CD8-positive, alpha-beta memory T cell (primary cell): ENCODE measurements around the gene GRK3. TPM values are rescaled to one million over a fixed set of nuclear protein-coding genes. Genes with fewer than 3 reads are reported as not detected.
"Not testable (repeated sequence)": the region's sequence is repeated elsewhere in the genome, so short reads cannot be mapped to it uniquely, and the experiment has no call there.

Experiments
- CTCF ChIA-PET: fragments of 350-600 bp; sonication (Branson Sonifier 250); formaldehyde crosslinking; loops from one replicate; lab custom pipeline; 2021; ENCODE audit warnings: antibody characterized with exemption; lab: Charles Lee
- POLR2A ChIA-PET: fragments of 350-600 bp; sonication (Branson Sonifier 250); formaldehyde crosslinking; loops from one replicate; lab custom pipeline; 2021; ENCODE audit warnings: antibody characterized with exemption; lab: Charles Lee
- DNase-seq, 5 donors: peaks; one replicate each; pipeline versions ENCODE4 v3.0.0 to v3.0.0-alpha.2; 2020 to 2022; ENCODE audit warnings: mixed read lengths in 1 of 5
- H3K27ac ChIP-seq: one replicate; pipeline ENCODE4 v1.7.0; 2013; ENCODE audit warnings: low read depth, mild to moderate bottlenecking, low read length, moderate library complexity
- H3K27me3 ChIP-seq: 2 replicates; pipeline ENCODE4 v1.7.0; 2013; ENCODE audit warnings: low read length, mild to moderate bottlenecking; ENCODE audit not compliant: insufficient read depth, poor library complexity, severe bottlenecking
- H3K36me3 ChIP-seq: 2 replicates; pipeline ENCODE4 v1.7.0; 2013; ENCODE audit warnings: mild to moderate bottlenecking, low read length, moderate library complexity; ENCODE audit not compliant: insufficient read depth
- H3K4me1 ChIP-seq: 2 replicates; pipeline ENCODE4 v1.7.0; 2013; ENCODE audit warnings: mild to moderate bottlenecking, low read length, moderate library complexity; ENCODE audit not compliant: insufficient read depth
- H3K4me3 ChIP-seq: 2 replicates; pipeline ENCODE4 v1.7.0; 2013; ENCODE audit warnings: mild to moderate bottlenecking, low read length
- H3K9me3 ChIP-seq: 2 replicates; pipeline ENCODE4 v1.7.0; 2013; ENCODE audit warnings: mild to moderate bottlenecking, low read length
- H3K27ac Mint-ChIP-seq, 8 donors: one replicate each; pipeline ENCODE4 v1.8.0; 2020 to 2021; ENCODE audit warnings: mixed read lengths in 8 of 8, mild to moderate bottlenecking in 6 of 8, inconsistent platforms in 3 of 8, moderate library complexity in 3 of 8
- H3K27me3 Mint-ChIP-seq, 2 donors: one replicate each; pipeline ENCODE4 v1.8.0; 2020 to 2021; ENCODE audit warnings: mixed read lengths in 2 of 2, mild to moderate bottlenecking in 1 of 2, moderate library complexity in 1 of 2
- H3K36me3 Mint-ChIP-seq, 3 donors: one replicate each; pipeline ENCODE4 v1.8.0; 2020 to 2021; ENCODE audit warnings: mixed read lengths in 3 of 3, inconsistent platforms in 1 of 3, mild to moderate bottlenecking in 1 of 3
- H3K4me1 Mint-ChIP-seq, 3 donors: one replicate each; pipeline ENCODE4 v1.8.0; 2020 to 2021; ENCODE audit warnings: mixed read lengths in 3 of 3, inconsistent platforms in 1 of 3, mild to moderate bottlenecking in 1 of 3
- H3K4me3 Mint-ChIP-seq, 7 donors: one replicate each; pipeline ENCODE4 v1.8.0; 2020 to 2021; ENCODE audit warnings: mixed read lengths in 7 of 7, mild to moderate bottlenecking in 6 of 7, moderate library complexity in 4 of 7, inconsistent platforms in 2 of 7
- H3K9me3 Mint-ChIP-seq, 5 donors: one replicate each; pipeline ENCODE4 v1.8.0; 2020 to 2022; ENCODE audit warnings: mixed read lengths in 5 of 5, mild to moderate bottlenecking in 3 of 5, moderate library complexity in 2 of 5, inconsistent platforms in 1 of 5
- polyA plus RNA-seq: library from polyadenylated mRNA; unstranded; fragments of 300-500 nt; fragmentation: Illumina TruSeq; gene quantifications from one replicate; pipeline ENCODE4 v1.2.3, GENCODE V29; 2021
- total RNA-seq, 2 experiments: library from RNA; stranded (reverse); gene quantifications; one replicate each; pipeline ENCODE4 v1.2.3, GENCODE V29; 2021

The GRK3 gene
- total and polyA plus RNA-seq, 3 experiments from 2014 or later = 0.26 to 9.4 (median 8.3) TPM

DNA sequence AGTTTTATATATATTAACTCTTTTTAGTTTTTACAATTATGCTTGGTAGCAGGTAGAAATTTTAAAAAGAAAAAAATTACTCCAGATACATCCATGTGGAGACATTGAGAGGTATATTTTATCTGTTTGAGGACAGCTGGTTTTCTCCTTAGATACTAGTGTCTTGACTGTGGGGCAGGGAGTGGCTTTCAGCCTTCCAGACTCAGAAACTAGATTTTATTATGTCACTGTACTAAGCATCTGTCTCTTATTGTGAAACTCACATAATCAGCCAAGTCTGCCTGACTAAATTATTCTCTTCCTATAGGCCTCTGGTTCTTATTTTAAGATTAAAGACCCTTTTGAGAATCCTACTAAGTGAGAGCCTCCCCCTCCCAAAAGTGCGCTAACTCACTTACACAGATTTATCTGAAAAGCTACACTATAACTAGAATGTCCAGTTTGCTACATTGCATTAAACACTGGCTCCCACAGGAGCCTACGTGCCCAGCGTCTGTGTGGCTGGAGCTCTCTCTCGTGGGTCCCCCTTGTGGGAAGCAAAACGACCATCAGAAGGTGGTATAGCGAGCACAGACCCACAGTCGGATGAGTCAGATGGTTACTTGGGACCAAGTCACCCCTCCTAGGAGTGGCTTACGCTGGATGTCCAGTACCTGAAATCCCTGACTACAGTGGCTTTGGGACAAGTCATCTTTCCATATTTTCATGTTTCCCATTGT lies 11.4 kb downstream of the GRK3 start:
- H3K4me3 ChIP-seq, H3K27ac ChIP-seq, H3K9me3 Mint-ChIP-seq, H3K27me3 ChIP-seq, H3K4me3 Mint-ChIP-seq, H3K36me3 Mint-ChIP-seq, H3K9me3 ChIP-seq, POLR2A ChIA-PET, H3K36me3 ChIP-seq, H3K27ac Mint-ChIP-seq, H3K4me1 ChIP-seq, H3K4me1 Mint-ChIP-seq, DNase-seq, CTCF ChIA-PET: not testable (repeated sequence)
- peaks cover 3 to 23% of the 10 kb centered on the region in 2 donors for H3K27me3 Mint-ChIP-seq

DNA sequence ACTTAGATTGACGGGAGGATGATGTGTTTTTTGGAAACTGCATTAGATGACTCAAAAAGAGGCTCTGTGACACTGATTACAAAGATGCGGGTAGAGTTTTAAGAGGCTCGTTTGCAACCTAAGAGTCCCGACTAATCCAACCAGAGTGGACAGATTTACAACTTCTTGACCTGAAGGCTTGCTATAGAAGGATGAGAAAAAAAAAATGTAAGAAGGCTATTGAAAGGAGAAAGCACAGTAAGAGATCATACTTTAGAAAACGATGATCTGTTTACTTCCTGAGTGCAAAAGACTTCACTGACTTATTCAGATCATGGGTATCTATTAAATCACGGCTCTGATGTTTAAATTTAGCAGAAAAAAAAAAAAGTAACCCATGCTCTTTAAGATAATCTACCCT lies 17.0 kb downstream of the GRK3 start:
- H3K4me3 ChIP-seq, POLR2A ChIA-PET, H3K4me3 Mint-ChIP-seq, H3K4me1 Mint-ChIP-seq, H3K36me3 ChIP-seq, H3K36me3 Mint-ChIP-seq, H3K9me3 Mint-ChIP-seq, H3K27me3 ChIP-seq, H3K27ac ChIP-seq, H3K27ac Mint-ChIP-seq, CTCF ChIA-PET, H3K27me3 Mint-ChIP-seq, H3K9me3 ChIP-seq, DNase-seq, H3K4me1 ChIP-seq: not testable (repeated sequence)

DNA sequence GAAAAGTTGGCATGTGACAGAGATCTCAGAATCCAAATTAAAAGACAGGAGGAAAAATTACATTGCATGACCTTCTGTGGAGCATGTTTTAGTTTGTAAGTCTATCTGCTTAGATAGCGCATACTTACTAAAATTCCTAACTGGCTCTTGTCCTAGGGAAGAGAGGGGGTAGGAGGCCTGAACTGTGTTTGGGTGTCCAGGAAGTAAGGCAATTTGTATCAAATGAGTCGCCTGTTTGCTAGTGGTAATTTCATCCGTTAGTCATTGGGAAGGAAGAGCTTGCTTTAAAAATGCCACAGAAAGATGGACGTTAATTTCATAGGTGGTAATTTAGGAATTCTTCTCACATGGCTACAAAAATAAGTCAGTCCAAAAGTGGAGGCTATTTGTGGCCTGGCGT lies 18.5 kb downstream of the GRK3 start:
- H3K4me3 ChIP-seq = no peak overlapping the region
- no peak overlapping the region for H3K4me3 Mint-ChIP-seq

GRCh38 chr22:25584993-25585392 lies 20.5 kb downstream of the GRK3 start:
- H3K4me1 Mint-ChIP-seq, H3K9me3 ChIP-seq, H3K36me3 ChIP-seq, H3K4me1 ChIP-seq, H3K4me3 ChIP-seq, H3K4me3 Mint-ChIP-seq, H3K36me3 Mint-ChIP-seq, H3K27me3 ChIP-seq, POLR2A ChIA-PET, DNase-seq, H3K27ac ChIP-seq, H3K27me3 Mint-ChIP-seq, CTCF ChIA-PET, H3K27ac Mint-ChIP-seq, H3K9me3 Mint-ChIP-seq: not testable (repeated sequence)

More for the DNA sequence above, 18.5 kb downstream of the GRK3 start:
- H3K27ac Mint-ChIP-seq = peak overlapping the region in 1 of 8 donors; percentile 57
- peaks cover 0 to 3% (median 1%) of the 10 kb centered on the region in 3 donors for H3K36me3 Mint-ChIP-seq
- no peak for DNase-seq
- Histone ChIP-seq H3K36me3 (no peaks in the 10 kb centered on the region), H3K4me1 (no peaks in the 10 kb centered on the region), H3K27ac (no peak overlapping the region), H3K27me3 (no peaks in the 10 kb centered on the region), H3K9me3 (no peaks in the 10 kb centered on the region)
- no peaks in the 10 kb centered on the region for H3K4me1 Mint-ChIP-seq
- CTCF ChIA-PET = no interaction called here
- no peaks in the 10 kb centered on the region for H3K9me3 Mint-ChIP-seq
- POLR2A ChIA-PET = no interaction called here
- H3K27me3 Mint-ChIP-seq = no peaks in the 10 kb centered on the region

DNA sequence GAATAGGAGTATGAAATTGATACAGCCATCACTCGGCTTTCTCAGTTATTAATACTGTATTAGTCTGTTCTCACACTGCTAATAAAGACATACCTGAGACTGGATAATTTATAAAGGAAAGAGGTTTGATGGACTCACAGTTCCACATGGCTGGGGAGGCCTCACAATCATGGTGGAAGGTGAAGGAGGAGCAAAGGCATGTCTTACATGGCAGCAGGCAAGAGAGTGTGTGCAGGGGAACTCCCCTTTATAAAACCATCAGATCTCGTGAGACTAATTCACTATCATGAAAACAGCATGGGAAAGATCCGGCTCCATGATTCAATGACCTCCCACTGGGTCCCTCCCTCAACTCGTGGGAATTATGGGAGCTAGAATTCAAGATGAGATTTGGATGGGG lies 25.2 kb downstream of the GRK3 start:
- H3K9me3 Mint-ChIP-seq, DNase-seq, H3K27me3 Mint-ChIP-seq, H3K4me1 ChIP-seq, H3K27me3 ChIP-seq, H3K27ac Mint-ChIP-seq, POLR2A ChIA-PET, CTCF ChIA-PET, H3K9me3 ChIP-seq, H3K27ac ChIP-seq, H3K36me3 ChIP-seq, H3K4me3 ChIP-seq, H3K4me1 Mint-ChIP-seq, H3K4me3 Mint-ChIP-seq: not testable (repeated sequence)
- peaks cover 0 to 22% (median 0%) of the 10 kb centered on the region in 3 donors for H3K36me3 Mint-ChIP-seq

- H3K4me3 Mint-ChIP-seq, POLR2A ChIA-PET, DNase-seq, H3K4me3 ChIP-seq, H3K27me3 ChIP-seq, CTCF ChIA-PET, H3K9me3 Mint-ChIP-seq, H3K27ac Mint-ChIP-seq, H3K27ac ChIP-seq, H3K36me3 ChIP-seq, H3K9me3 ChIP-seq, H3K4me1 ChIP-seq, H3K27me3 Mint-ChIP-seq: not testable (repeated sequence)
- H3K4me1 Mint-ChIP-seq = peaks cover 5 to 10% (median 6%) of the 10 kb centered on the region in 3 donors
- H3K36me3 Mint-ChIP-seq = peaks cover 0 to 25% (median 1%) of the 10 kb centered on the region in 3 donors
Measured at GRCh38 chr22:25593323-25593722, 28.8 kb downstream of the GRK3 start.

DNA sequence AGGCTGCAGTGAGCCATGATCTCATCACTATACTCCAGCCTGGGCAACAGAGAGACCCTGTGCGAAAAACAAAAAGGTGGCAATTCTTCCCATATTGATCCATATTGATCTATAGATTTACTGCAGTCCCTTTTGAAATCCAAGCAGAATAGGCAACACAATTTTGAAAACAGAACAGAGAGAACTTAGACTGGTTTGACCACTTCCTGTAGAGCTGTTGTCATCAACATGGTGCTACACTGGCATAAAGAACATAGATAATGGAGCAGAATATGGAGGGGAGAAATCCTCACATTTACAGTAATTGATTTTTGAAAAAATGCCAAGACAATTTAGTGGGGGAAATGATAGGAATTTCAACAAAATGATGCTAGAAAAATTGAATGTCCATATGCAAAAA lies 34.1 kb downstream of the GRK3 start:
- DNase-seq = no peak
- Histone ChIP-seq H3K9me3 (no peaks in the 10 kb centered on the region), H3K4me3 (no peak overlapping the region), H3K36me3 (no peaks in the 10 kb centered on the region), H3K4me1 (no peaks in the 10 kb centered on the region), H3K27ac (no peak overlapping the region), H3K27me3 (no peaks in the 10 kb centered on the region)
- Mint-ChIP-seq H3K9me3 (peaks cover 0 to 5% (median 2%) of the 10 kb centered on the region in 5 donors), H3K27me3 (no peaks in the 10 kb centered on the region), H3K4me3 (no peak overlapping the region), H3K27ac (no peak overlapping the region), H3K36me3 (peaks cover 0 to 15% (median 1%) of the 10 kb centered on the region in 3 donors), H3K4me1 (peaks cover 12 to 18% (median 13%) of the 10 kb centered on the region in 3 donors)
- ChIA-PET CTCF (no interaction called here), POLR2A (no interaction called here)

- DNase-seq = no peak
- Mint-ChIP-seq H3K27ac (no peak overlapping the region), H3K4me1 (peaks cover 12 to 16% (median 13%) of the 10 kb centered on the region in 3 donors), H3K4me3 (no peak overlapping the region), H3K9me3 (peaks cover 0 to 3% (median 0%) of the 10 kb centered on the region in 5 donors), H3K36me3 (peaks cover 0 to 1% (median 0%) of the 10 kb centered on the region in 3 donors), H3K27me3 (no peaks in the 10 kb centered on the region)
- no peaks in the 10 kb centered on the region for H3K4me1 ChIP-seq
- ChIA-PET CTCF (no interaction called here), POLR2A (no interaction called here)
- no peak overlapping the region for H3K4me3 ChIP-seq
- H3K36me3 ChIP-seq = no peaks in the 10 kb centered on the region
- H3K9me3 ChIP-seq = no peaks in the 10 kb centered on the region
- H3K27me3 ChIP-seq = no peaks in the 10 kb centered on the region
- H3K27ac ChIP-seq = no peak overlapping the region
Measured at GRCh38 chr22:25602445-25602844, 38.0 kb downstream of the GRK3 start.
